ENCODE results near the gene KLHL6.
"Not testable (repeated sequence)": the region's sequence is repeated elsewhere in the genome, so short reads cannot be mapped to it uniquely, and the experiment has no call there.

Gene KLHL6

GRCh38 chr3:183448369-183449128 is 107.0 kb downstream of the KLHL6 start:
- no peak for DNase-seq (ENCODE audit: low read depth, low spot score)

DNA sequence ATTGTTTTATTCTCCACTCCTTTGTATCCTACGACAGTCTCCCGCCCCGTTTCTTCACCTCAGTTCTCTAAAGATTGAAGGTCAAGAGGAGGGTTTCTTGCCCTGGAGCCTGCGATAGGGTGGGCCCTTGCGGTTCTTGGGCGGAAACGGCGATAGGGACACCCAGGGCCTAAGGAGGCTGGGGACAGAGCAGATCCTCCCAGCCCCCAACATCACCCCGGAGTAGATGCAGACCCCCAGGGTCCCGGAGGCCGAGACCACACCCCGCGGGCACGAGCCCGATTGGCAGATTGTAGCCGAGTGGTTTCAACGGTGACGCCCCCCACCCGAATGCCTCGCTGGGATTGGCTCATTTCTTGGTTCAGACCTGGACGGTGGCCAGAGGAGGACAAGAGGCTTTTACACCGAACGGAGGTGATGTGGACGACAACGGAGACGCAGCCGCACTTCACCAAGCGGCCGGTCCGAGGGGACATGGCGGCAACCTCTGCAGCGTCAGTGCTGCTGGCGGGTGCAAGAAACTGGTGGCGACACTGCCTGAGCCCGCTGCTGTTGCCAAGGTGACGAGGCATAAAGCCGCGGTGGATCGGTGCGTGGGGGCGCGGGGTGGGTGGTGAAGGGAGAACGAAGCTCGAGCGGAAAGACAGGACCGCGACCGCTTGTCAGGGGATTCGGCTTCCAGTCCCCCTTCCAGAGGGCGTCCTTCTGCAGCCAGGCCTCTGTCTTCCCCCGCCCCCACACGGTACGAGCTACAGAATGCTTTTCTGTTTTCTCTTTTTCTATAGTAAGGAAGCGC is 108.1 kb downstream of the KLHL6 start:
- DNase-seq (ENCODE audit: low read depth, low spot score) = peak; percentile 98

- DNase-seq (ENCODE audit: low read depth, low spot score) = no peak
Measured at GRCh38 chr3:183446838-183447205, 108.7 kb downstream of the KLHL6 start.

- DNase-seq (ENCODE audit: low read depth, low spot score) = no peak
Measured at GRCh38 chr3:183444748-183445147, 110.8 kb downstream of the KLHL6 start.

- no peak for DNase-seq (ENCODE audit: low read depth, low spot score)
Measured at GRCh38 chr3:183443395-183444385, 111.8 kb downstream of the KLHL6 start.

DNA sequence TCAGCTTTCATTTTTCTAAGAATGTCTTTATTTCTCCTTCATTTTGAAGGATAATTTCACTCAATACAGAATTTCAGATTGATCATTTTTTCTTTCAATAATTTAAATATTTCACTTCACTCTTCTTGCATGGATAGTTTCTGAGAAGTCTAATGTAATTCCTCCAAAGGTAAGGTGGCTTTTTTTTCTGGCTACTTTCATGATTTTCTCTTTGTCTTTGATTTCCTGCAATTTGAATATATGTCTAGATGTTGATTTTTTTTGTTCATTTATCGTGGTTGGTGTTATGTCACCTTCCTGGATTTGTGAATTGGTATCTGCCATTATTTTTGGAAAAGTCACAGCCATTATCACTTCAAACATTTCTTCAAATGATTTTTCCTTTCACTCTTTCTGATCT is 112.5 kb downstream of the KLHL6 start:
- no peak for DNase-seq (ENCODE audit: low read depth, low spot score)

DNA sequence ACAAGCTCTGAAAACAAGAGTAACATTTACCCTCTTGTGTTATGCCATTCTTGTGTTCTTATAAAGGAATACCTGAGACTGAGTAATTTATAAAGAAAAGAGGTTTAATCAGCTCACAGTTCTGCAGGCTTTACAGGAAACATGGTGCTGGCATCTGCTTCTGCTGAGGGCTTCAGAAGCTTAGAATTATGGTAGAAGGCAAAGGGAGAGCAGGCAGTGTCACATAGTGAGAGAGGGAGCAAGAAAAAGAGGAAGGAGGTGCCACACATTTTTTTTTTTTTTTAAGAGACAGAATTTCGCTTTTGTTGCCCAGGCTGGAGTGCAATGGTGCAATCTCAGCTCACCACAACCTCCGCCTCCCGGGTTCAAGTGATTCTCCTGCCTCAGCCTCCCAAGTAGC is 115.0 kb downstream of the KLHL6 start:
- not testable (repeated sequence) for DNase-seq (ENCODE audit: low read depth, low spot score)

DNA sequence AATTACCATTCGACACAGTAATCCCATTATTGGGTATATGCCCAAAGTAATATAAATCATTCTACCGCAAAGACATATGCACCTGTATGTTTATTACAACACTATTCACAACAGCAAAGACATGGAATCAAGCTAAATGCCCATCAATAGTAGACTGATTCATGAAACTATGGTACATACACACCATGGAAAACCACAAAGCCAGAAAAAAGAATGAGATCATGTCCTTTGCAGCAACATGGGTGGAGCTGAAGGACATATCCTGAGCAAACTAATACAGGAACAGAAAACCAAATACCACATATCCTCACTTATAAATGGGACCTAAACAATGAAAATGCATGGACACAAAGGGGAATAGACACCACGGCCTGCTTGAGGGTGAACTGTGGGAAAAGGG is 116.0 kb downstream of the KLHL6 start:
- DNase-seq (ENCODE audit: low read depth, low spot score) = no peak

DNA sequence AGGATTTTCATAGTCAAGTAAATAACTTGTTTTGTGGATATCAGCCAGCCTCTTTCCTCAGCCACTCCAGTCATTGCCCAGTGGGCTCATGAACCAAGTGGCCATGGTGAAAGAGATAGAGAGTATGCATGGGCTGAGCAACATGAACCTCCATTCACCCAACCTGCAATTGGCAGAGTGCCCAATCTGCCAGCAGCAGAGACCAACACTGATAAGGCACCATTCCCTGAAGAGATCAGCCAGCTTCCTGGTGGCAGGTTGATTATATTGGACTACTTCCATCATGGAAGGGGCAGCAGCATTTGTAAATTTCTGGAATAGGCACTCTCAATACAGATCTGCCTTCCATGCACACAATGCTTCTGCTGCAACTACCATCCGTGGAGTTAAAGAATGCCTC is 116.8 kb downstream of the KLHL6 start:
- DNase-seq (ENCODE audit: low read depth, low spot score) = no peak

DNA sequence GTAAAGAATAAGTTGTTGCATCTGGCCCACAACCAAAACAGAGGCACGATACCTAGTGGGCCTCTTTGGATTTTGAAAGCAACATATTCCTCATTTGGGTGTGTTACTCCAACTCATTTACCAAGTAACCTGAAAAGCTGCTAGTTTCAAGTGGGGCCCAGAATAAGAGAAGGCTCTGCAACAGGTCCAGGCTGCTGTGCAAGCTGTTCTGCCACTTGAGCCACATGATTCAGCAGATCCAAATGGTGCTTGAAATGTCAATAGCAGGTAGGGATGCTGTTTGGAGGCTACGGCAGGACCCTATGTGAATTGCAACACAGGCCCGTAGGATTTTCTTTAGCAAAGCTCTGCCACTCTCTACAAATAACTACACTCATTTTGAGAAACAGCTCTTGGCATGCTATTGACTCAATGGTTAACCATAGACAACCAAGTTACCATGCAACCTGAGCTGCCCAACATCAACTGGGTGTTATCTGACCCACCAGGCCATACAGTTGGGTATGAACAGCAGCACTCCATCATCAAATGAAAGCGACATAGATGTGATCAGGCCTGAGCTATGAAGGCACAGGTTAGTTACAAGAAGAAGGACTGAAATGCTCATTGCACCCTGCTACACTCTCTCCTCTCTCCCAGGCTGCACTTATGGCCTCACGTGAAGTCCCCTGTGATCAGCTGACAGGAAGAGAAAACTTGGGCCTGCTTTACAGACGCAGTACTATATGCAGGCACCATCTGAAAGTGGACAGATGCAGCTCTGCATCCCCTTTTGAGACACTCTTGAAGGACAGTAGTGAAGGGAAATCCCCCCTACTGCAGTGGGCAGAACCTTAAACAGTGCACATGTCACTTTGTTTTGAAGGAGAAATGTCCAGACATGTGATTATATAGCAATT is 117.6 kb downstream of the KLHL6 start:
- no peak for DNase-seq (ENCODE audit: low read depth, low spot score)
